ENCODE data around the gene AFG1L.
"Not testable (repeated sequence)": the region's sequence is repeated elsewhere in the genome, so short reads cannot be mapped to it uniquely, and the experiment has no call there.

The AFG1L gene
- long read RNA-seq, full-length matches to known transcripts, result 33 of 64 reads
- long read RNA-seq, partial matches to known transcripts, result 1 of 64 reads
- long read RNA-seq, other reads (novel, unspliced or antisense), result 30 of 64 reads

DNA sequence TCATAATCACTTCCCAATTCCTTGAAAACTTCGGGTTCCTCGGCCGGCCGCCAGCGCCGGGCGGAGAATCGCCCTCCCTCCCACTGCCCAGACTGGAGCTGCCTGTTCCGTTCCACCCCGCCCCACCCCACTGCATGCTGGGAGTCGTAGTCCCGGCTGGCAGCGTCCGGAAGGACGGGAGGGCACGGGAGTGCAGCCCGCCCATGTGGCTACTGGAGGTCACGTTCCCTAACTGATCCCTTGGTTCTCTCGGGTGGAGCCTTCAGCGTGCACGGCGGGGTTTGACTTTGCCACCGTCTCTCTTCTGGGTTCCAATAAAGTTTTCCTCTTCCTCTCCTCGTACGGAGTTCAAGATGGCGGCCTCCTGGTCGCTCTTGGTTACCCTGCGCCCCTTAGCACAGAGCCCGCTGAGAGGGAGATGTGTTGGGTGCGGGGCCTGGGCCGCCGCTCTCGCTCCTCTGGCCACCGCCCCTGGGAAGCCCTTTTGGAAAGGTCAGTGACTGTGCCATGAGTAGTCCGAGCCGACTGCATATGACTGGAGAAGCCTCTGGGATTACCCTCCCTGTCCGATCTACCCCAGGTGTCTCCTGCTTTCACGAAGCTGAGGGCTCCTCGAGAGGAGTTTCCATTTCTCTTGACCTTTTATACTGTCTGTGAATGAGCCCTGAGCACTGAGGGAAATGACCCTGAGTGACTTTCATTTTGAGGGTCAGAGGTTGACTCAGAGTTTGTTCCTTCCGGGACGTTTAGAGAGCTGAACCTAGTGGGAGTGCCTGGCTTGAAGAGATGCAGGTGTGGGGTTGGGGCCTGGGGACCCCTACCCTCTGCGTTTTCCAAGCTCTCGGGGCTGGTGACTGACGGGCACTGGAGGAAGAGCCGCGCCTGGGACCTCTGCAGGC lies at the start of gene AFG1L:
Gene AFG1L, plus strand, starts transcription at position 328 of the 899 bp plus-strand sequence. Its CDS starts 26 bp downstream, at position 354.
- H3K27ac ChIP-seq (replicated peaks), result peak within 1 kb of the TSS; percentile 98
- TF ChIP-seq SPI1 (IDR thresholded peaks at IDR 0.05; ENCODE audit: borderline replicate concordance, low read depth) (peak; percentile 16; the same call in 1 of the 2 replicates), CTCF (IDR thresholded peaks at IDR 0.05; ENCODE audit: insufficient read depth, low read length) (no peak), POLR2AphosphoS5 (IDR thresholded peaks at IDR 0.05; ENCODE audit: low read depth) (peak; percentile 80), GABPA (IDR thresholded peaks at IDR 0.05; ENCODE audit: low read depth) (peak; percentile 70)
- TF ChIP-seq, protein P1, sequence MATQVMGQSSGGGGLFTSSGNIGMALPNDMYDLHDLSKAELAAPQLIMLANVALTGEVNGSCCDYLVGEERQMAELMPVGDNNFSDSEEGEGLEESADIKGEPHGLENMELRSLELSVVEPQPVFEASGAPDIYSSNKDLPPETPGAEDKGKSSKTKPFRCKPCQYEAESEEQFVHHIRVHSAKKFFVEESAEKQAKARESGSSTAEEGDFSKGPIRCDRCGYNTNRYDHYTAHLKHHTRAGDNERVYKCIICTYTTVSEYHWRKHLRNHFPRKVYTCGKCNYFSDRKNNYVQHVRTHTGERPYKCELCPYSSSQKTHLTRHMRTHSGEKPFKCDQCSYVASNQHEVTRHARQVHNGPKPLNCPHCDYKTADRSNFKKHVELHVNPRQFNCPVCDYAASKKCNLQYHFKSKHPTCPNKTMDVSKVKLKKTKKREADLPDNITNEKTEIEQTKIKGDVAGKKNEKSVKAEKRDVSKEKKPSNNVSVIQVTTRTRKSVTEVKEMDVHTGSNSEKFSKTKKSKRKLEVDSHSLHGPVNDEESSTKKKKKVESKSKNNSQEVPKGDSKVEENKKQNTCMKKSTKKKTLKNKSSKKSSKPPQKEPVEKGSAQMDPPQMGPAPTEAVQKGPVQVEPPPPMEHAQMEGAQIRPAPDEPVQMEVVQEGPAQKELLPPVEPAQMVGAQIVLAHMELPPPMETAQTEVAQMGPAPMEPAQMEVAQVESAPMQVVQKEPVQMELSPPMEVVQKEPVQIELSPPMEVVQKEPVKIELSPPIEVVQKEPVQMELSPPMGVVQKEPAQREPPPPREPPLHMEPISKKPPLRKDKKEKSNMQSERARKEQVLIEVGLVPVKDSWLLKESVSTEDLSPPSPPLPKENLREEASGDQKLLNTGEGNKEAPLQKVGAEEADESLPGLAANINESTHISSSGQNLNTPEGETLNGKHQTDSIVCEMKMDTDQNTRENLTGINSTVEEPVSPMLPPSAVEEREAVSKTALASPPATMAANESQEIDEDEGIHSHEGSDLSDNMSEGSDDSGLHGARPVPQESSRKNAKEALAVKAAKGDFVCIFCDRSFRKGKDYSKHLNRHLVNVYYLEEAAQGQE (IDR thresholded peaks at IDR 0.05; ENCODE audit: insufficient replicate concordance, low read depth), result peak; percentile 56
- peak within 1 kb of the TSS; percentile 46 for H3K4me3 ChIP-seq (replicated peaks; ENCODE audit: insufficient read depth, low read length)
- DNase-seq (ENCODE audit: low read depth in 1 of 2, low spot score in 1 of 2), result peak; percentile 75 to 95
- no peaks in the 10 kb centered on the region for H3K27me3 ChIP-seq (ENCODE audit: insufficient read depth, poor library complexity, severe bottlenecking)

- H3K4me3 ChIP-seq (replicated peaks; ENCODE audit: insufficient read depth, low read length); DNase-seq (ENCODE audit: low read depth in 1 of 2, low spot score in 1 of 2); H3K27me3 ChIP-seq (ENCODE audit: insufficient read depth, poor library complexity, severe bottlenecking); H3K27ac ChIP-seq (replicated peaks): not testable (repeated sequence)
Measured at GRCh38 chr6:108245095-108245494, 49.8 kb upstream of the AFG1L start.

DNA sequence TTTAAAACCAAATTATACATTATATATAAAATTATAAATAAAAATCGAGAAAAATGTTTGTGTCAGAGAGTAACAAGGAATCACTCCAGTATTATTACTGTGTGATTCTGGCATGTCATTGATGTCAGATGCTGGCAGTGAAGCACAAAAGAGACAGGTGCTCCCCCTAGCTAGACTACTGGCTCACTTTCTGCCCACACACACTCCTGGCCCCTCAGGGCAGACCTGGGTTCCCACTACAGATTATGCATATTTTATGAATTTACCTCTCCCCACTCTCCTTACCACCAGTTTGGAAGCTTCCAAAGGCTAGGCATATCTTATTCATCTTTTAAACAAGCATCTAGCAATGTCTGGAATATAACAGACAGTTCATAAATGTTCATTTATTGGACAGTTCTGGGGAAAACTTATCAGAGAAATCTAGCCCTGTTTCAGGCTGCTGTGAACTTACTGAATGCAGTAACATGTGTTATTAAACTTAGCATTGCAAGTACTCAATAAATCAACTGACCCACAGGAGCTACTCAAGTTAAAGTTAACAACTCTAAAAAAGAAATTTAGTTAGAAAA lies 46.8 kb upstream of the AFG1L start:
- TF ChIP-seq, protein P1 (IDR thresholded peaks at IDR 0.05; ENCODE audit: insufficient replicate concordance, low read depth), result no peak
- TF ChIP-seq POLR2AphosphoS5 (IDR thresholded peaks at IDR 0.05; ENCODE audit: low read depth) (no peak), GABPA (IDR thresholded peaks at IDR 0.05; ENCODE audit: low read depth) (no peak), SPI1 (IDR thresholded peaks at IDR 0.05; ENCODE audit: borderline replicate concordance, low read depth) (no peak), CTCF (IDR thresholded peaks at IDR 0.05; ENCODE audit: insufficient read depth, low read length) (no peak)
- no peak for DNase-seq (ENCODE audit: low read depth in 1 of 2, low spot score in 1 of 2)
- no peak overlapping the region for H3K4me3 ChIP-seq (replicated peaks; ENCODE audit: insufficient read depth, low read length)
- no peak overlapping the region for H3K27ac ChIP-seq (replicated peaks)
- no peaks in the 10 kb centered on the region for H3K27me3 ChIP-seq (ENCODE audit: insufficient read depth, poor library complexity, severe bottlenecking)

GRCh38 chr6:108250240-108250866 lies 44.5 kb upstream of the AFG1L start:
- TF ChIP-seq CTCF (IDR thresholded peaks at IDR 0.05; ENCODE audit: insufficient read depth, low read length) (no peak), SPI1 (IDR thresholded peaks at IDR 0.05; ENCODE audit: borderline replicate concordance, low read depth) (no peak), POLR2AphosphoS5 (IDR thresholded peaks at IDR 0.05; ENCODE audit: low read depth) (no peak), GABPA (IDR thresholded peaks at IDR 0.05; ENCODE audit: low read depth) (no peak)
- TF ChIP-seq, protein P1 (IDR thresholded peaks at IDR 0.05; ENCODE audit: insufficient replicate concordance, low read depth), result no peak
- DNase-seq (ENCODE audit: low read depth in 1 of 2, low spot score in 1 of 2), result no peak
- H3K27ac ChIP-seq (replicated peaks), result no peak overlapping the region
- H3K4me3 ChIP-seq (replicated peaks; ENCODE audit: insufficient read depth, low read length), result no peak overlapping the region
- no peaks in the 10 kb centered on the region for H3K27me3 ChIP-seq (ENCODE audit: insufficient read depth, poor library complexity, severe bottlenecking)

Measured in HL-60 (cell line).